IMR-90 (cell line): ENCODE measurements around the gene PCNX4. TPM values are rescaled to one million over a fixed set of nuclear protein-coding genes. Genes with fewer than 3 reads are reported as not detected.

Experiments
- ATAC-seq: fragments of 200-7000 bp; cut with Tn5 transposase; 2 replicates; pipeline ENCODE4 v1.9.1; 2020; ENCODE audit warnings: low read depth, mild to moderate bottlenecking, moderate library complexity
- BruUV-seq: library from RNA; stranded (reverse); fragments of 400-500 nt; replicated peaks from 2 replicates; lab custom pipeline; 2021; lab: Mats Ljungman, UMichigan
- CTCF ChIA-PET: fragments of 300-600 bp; formaldehyde crosslinking; extraction: SDS; loops from one replicate; lab custom pipeline; 2021; ENCODE audit warnings: antibody characterized with exemption; lab: Yijun Ruan, JAX
- POLR2A ChIA-PET: fragments of 300-600 bp; sonication (Branson Sonifier 250); formaldehyde crosslinking; loops from one replicate; lab custom pipeline; 2022; ENCODE audit warnings: antibody characterized with exemption; ENCODE audit not compliant: unreplicated experiment; lab: Charles Lee
- DNase-seq: peaks from one replicate; pipeline ENCODE4 v3.0.0; 2013
- H2AFZ ChIP-seq: replicated peaks from 2 replicates; pipeline ENCODE3; 2013; ENCODE audit warnings: low read length, mild to moderate bottlenecking; ENCODE audit not compliant: poor library complexity
- H2AK5ac ChIP-seq: 2 replicates; pipeline ENCODE4 v1.6.1; 2013; ENCODE audit warnings: low read depth, low read length, inconsistent platforms
- H2AK9ac ChIP-seq: replicated peaks from 2 replicates; pipeline ENCODE3; 2013; ENCODE audit warnings: mild to moderate bottlenecking, low read depth, low read length, moderate library complexity; ENCODE audit not compliant: poor library complexity
- H2BK120ac ChIP-seq: 2 replicates; pipeline ENCODE4 v1.6.1; 2013; ENCODE audit warnings: low read depth, low read length, inconsistent platforms
- H2BK15ac ChIP-seq: 3 replicates; pipeline ENCODE4 v1.6.1; 2013; ENCODE audit warnings: low read depth, low read length, inconsistent platforms
- H2BK20ac ChIP-seq: 2 replicates; pipeline ENCODE4 v1.6.1; 2013; ENCODE audit warnings: low read depth, mild to moderate bottlenecking, inconsistent platforms, low read length, moderate library complexity
- H2BK5ac ChIP-seq: 2 replicates; pipeline ENCODE4 v1.6.1; 2013; ENCODE audit warnings: mild to moderate bottlenecking, low read depth, low read length, inconsistent platforms; ENCODE audit not compliant: poor library complexity, severe bottlenecking
- H3K14ac ChIP-seq: replicated peaks from 2 replicates; pipeline ENCODE4 v1.6.1; 2013; ENCODE audit warnings: low read depth, low read length, inconsistent platforms
- H3K18ac ChIP-seq: 2 replicates; pipeline ENCODE4 v1.6.1; 2013; ENCODE audit warnings: low read depth, low read length, control low read depth
- H3K23ac ChIP-seq: 2 replicates; pipeline ENCODE4 v1.6.1; 2013; ENCODE audit warnings: low read depth, low read length, inconsistent platforms
- H3K27ac ChIP-seq: 2 replicates; pipeline ENCODE4 v1.5.1; 2013; ENCODE audit warnings: mild to moderate bottlenecking, control low read depth, low read length; ENCODE audit not compliant: insufficient read depth
- H3K27me3 ChIP-seq: 2 replicates; pipeline ENCODE4 v1.6.1; 2013; ENCODE audit warnings: low read length; ENCODE audit not compliant: control insufficient read depth, insufficient read depth
- H3K36me3 ChIP-seq: 2 replicates; pipeline ENCODE4 v1.6.1; 2013; ENCODE audit warnings: low read length, mixed read lengths; ENCODE audit not compliant: control insufficient read depth, insufficient read depth
- H3K4ac ChIP-seq: 2 replicates; pipeline ENCODE4 v1.6.1; 2013; ENCODE audit warnings: low read depth, low read length, inconsistent platforms
- H3K4me1 ChIP-seq: 2 replicates; pipeline ENCODE4 v1.6.1; 2013; ENCODE audit warnings: low read length, mixed read lengths; ENCODE audit not compliant: control insufficient read depth, insufficient read depth
- H3K4me2 ChIP-seq: 2 replicates; pipeline ENCODE4 v1.6.1; 2013; ENCODE audit warnings: low read depth, mild to moderate bottlenecking, control low read depth, low read length, moderate library complexity
- H3K4me3 ChIP-seq: 2 replicates; pipeline ENCODE4 v1.5.1; 2013; ENCODE audit warnings: low read depth, mild to moderate bottlenecking, control low read depth, low read length, moderate library complexity; ENCODE audit not compliant: insufficient read depth
- H3K56ac ChIP-seq: 2 replicates; pipeline ENCODE4 v1.6.1; 2013; ENCODE audit warnings: low read length, inconsistent platforms; ENCODE audit not compliant: insufficient read depth; ENCODE audit errors: extremely low read depth
- H3K79me1 ChIP-seq, 2 experiments: 2 replicates each; pipeline ENCODE4 v1.6.1; 2013; ENCODE audit warnings: low read length in 2 of 2, inconsistent platforms in 1 of 2, low read depth in 1 of 2
- H3K9ac ChIP-seq: 2 replicates; pipeline ENCODE4 v1.6.1; 2013; ENCODE audit warnings: low read depth, low read length, control low read depth
- H3K9me1 ChIP-seq: 2 replicates; pipeline ENCODE4 v1.6.1; 2013; ENCODE audit warnings: low read length, inconsistent platforms; ENCODE audit not compliant: insufficient read depth
- H3K9me3 ChIP-seq: 2 replicates; pipeline ENCODE4 v1.6.1; 2013; ENCODE audit warnings: low read length; ENCODE audit not compliant: control insufficient read depth, insufficient read depth
- H4K20me1 ChIP-seq: 2 replicates; pipeline ENCODE4 v1.6.1; 2013; ENCODE audit warnings: low read length, inconsistent platforms; ENCODE audit not compliant: insufficient read depth
- H4K5ac ChIP-seq: 2 replicates; pipeline ENCODE4 v1.6.1; 2013; ENCODE audit warnings: mild to moderate bottlenecking, low read depth, low read length, control low read depth
- H4K8ac ChIP-seq, 2 experiments: 2 replicates each; pipeline ENCODE4 v1.6.1; 2013; ENCODE audit warnings: low read depth in 2 of 2, low read length in 2 of 2, control low read depth in 1 of 2, inconsistent platforms in 1 of 2
- H4K91ac ChIP-seq: 2 replicates; pipeline ENCODE4 v1.6.1; 2013; ENCODE audit warnings: low read depth, low read length, inconsistent platforms; ENCODE audit not compliant: insufficient read depth
- BHLHE40 ChIP-seq: fragments of 150-350 bp; IDR thresholded peaks from 2 replicates; pipeline ENCODE4 v1.6.1; 2016; ENCODE audit warnings: mild to moderate bottlenecking, low read depth, low read length
- CEBPB ChIP-seq: IDR thresholded peaks from 2 replicates; pipeline ENCODE4 v1.6.1; 2012; ENCODE audit warnings: low read depth, low read length, improper control_type of control experiment
- CHD1 ChIP-seq: IDR thresholded peaks from 2 replicates; pipeline ENCODE4 v1.6.1; 2012; ENCODE audit warnings: low read depth, low read length, improper control_type of control experiment
- CTCF ChIP-seq: conservative IDR thresholded peaks from 2 replicates; pipeline ENCODE4 v1.5.1; 2012; ENCODE audit warnings: mild to moderate bottlenecking, low read depth, low read length, improper control_type of control experiment
- ELK1 ChIP-seq: fragments of 150-350 bp; IDR thresholded peaks from 2 replicates; pipeline ENCODE4 v1.6.1; 2016; ENCODE audit warnings: low read depth, mild to moderate bottlenecking, low read length, moderate library complexity, borderline replicate concordance
- FOS ChIP-seq: fragments of 150-350 bp; IDR thresholded peaks from 2 replicates; pipeline ENCODE4 v1.6.1; 2016; ENCODE audit warnings: low read depth, low read length
- MAFK ChIP-seq: IDR thresholded peaks from 2 replicates; pipeline ENCODE4 v1.6.1; 2012; ENCODE audit warnings: low read depth, low read length, improper control_type of control experiment
- MAZ ChIP-seq: IDR thresholded peaks from 2 replicates; pipeline ENCODE4 v1.6.1; 2012; ENCODE audit warnings: low read depth, mild to moderate bottlenecking, low read length, improper control_type of control experiment, moderate library complexity, borderline replicate concordance
- MXI1 ChIP-seq: IDR thresholded peaks from 2 replicates; pipeline ENCODE4 v1.6.1; 2012; ENCODE audit warnings: low read depth, mild to moderate bottlenecking, low read length, moderate library complexity, borderline replicate concordance
- NFE2L2 ChIP-seq: fragments of 150-350 bp; IDR thresholded peaks from 2 replicates; pipeline ENCODE4 v1.6.1; 2016; ENCODE audit warnings: low read depth, mild to moderate bottlenecking, low read length
- POLR2A ChIP-seq: IDR thresholded peaks from 2 replicates; pipeline ENCODE4 v1.6.1; 2012; ENCODE audit warnings: mild to moderate bottlenecking, low read depth, low read length
- RAD21 ChIP-seq: IDR thresholded peaks from 2 replicates; pipeline ENCODE4 v1.6.1; 2012; ENCODE audit warnings: low read length, improper control_type of control experiment
- RCOR1 ChIP-seq: IDR thresholded peaks from 2 replicates; pipeline ENCODE4 v1.6.1; 2012; ENCODE audit warnings: mild to moderate bottlenecking, low read length, improper control_type of control experiment; ENCODE audit not compliant: insufficient replicate concordance
- RFX5 ChIP-seq: IDR thresholded peaks from 2 replicates; pipeline ENCODE4 v1.8.0; 2012; ENCODE audit warnings: low read depth, mild to moderate bottlenecking, low read length, moderate library complexity
- SMC3 ChIP-seq: fragments of 150-350 bp; IDR thresholded peaks from 2 replicates; pipeline ENCODE4 v1.6.1; 2016; ENCODE audit warnings: low read depth, mild to moderate bottlenecking, antibody characterized with exemption, low read length, moderate library complexity
- USF2 ChIP-seq: fragments of 150-350 bp; IDR thresholded peaks from 2 replicates; pipeline ENCODE4 v1.6.1; 2017; ENCODE audit warnings: mild to moderate bottlenecking, antibody characterized with exemption, low read length, low read depth
- WGBS, 2 experiments: methylation state at CpG; one replicate each; pipeline versions ENCODE4 v1.1.5 to v1.1.7; 2013; ENCODE audit warnings: missing lambda C conversion rate in 2 of 2; ENCODE audit not compliant: insufficient read length in 1 of 2; ENCODE audit errors: extremely low coverage in 2 of 2; 5-methylcytosine and 5-hydroxymethylcytosine counted together
- dilution Hi-C: fragments of 300-500 bp; cut with HindIII; formaldehyde crosslinking; loops from one replicate; pipeline ENCODE4 v1.14.3; 2018; ENCODE audit warnings: low sequenced_read_pairs; ENCODE audit not compliant: unreplicated experiment
- in situ Hi-C: fragments of 300-500 bp; cut with MboI; formaldehyde crosslinking; loops from 3 replicates; pipeline ENCODE4 v1.14.3; 2019; ENCODE audit warnings: low sequenced_read_pairs, inconsistent platforms, mixed read lengths
- intact Hi-C: fragments of 100-400 bp; cut with micrococcal nuclease; formaldehyde crosslinking; loops from 2 replicates; pipeline ENCODE4 v1.10.0; 2022
- polyA plus RNA-seq, 3 experiments: library from polyadenylated mRNA; depleted of rRNA; stranded (reverse); fragments of >200 nt; gene quantifications; 2 replicates each; pipeline ENCODE4 v1.2.3, GENCODE V29; 2012; ENCODE audit warnings: low replicate concordance in 1 of 3
- total RNA-seq: library from RNA; depleted of rRNA; stranded (reverse); fragments of >200 nt; gene quantifications from 2 replicates; pipeline ENCODE4 v1.2.3, GENCODE V29; 2012

Gene PCNX4
- total and polyA plus RNA-seq, 2 of the 4 experiments (the other 2 are of a cell fraction) = 55.4 to 128 TPM

- in situ Hi-C loops (no loop called here), intact Hi-C loops (no loop called here), dilution Hi-C loops (no loop called here)
- Histone ChIP-seq H2BK120ac (no peak overlapping the region), H3K18ac (no peak overlapping the region), H2BK15ac (no peak overlapping the region), H3K14ac (no peak overlapping the region), H4K5ac (no peak overlapping the region), H3K4me3 (no peak overlapping the region), H2BK5ac (no peak overlapping the region), H3K56ac (no peak overlapping the region), H4K20me1 (no peaks in the 10 kb centered on the region), H2AK9ac (no peak overlapping the region), H3K4ac (no peak overlapping the region), H2AFZ (no peak overlapping the region), H4K91ac (no peak overlapping the region), H2BK20ac (no peak overlapping the region), H3K9me3 (no peaks in the 10 kb centered on the region), H3K4me2 (no peak overlapping the region), H2AK5ac (no peak overlapping the region), H3K27ac (no peak overlapping the region), H3K9ac (no peak overlapping the region), H3K4me1 (no peaks in the 10 kb centered on the region), H3K23ac (no peak overlapping the region), H3K79me1 (no peaks in the 10 kb centered on the region), H3K36me3 (no peaks in the 10 kb centered on the region), H3K9me1 (no peaks in the 10 kb centered on the region), H4K8ac (no peak overlapping the region), H3K27me3 (peaks cover 5% of the 10 kb centered on the region)
- TF ChIP-seq USF2 (no peak), CTCF (no peak), RCOR1 (no peak), RFX5 (no peak), MXI1 (no peak), POLR2A (no peak), FOS (no peak), CEBPB (no peak), ELK1 (no peak), BHLHE40 (no peak), NFE2L2 (no peak), MAFK (no peak), RAD21 (no peak), MAZ (no peak), CHD1 (no peak), SMC3 (no peak)
- no TSS peak for BruUV-seq
- DNase-seq = no peak
- ChIA-PET POLR2A (no interaction called here), CTCF (no interaction called here)
- no peak for ATAC-seq
- no CpG with 5 or more reads among the region's 2 CpGs for WGBS, 2 experiments
Measured at GRCh38 chr14:60196291-60196690, 104.6 kb downstream of the PCNX4 start.
